HG02840 (cell line): ENCODE data around the gene CRYBB2.
"Not testable (repeated sequence)": the region's sequence is repeated elsewhere in the genome, so short reads cannot be mapped to it uniquely, and the experiment has no call there.

Experiments used
- ATAC-seq: cut with Tn5 transposase; IDR thresholded peaks from one replicate; pipeline ENCODE4 v1.9.1; 2021; ENCODE audit warnings: mild to moderate bottlenecking, moderate library complexity, moderate number of reproducible peaks; ENCODE audit not compliant: unreplicated experiment, low FRiP score

CRYBB2 gene

GRCh38 chr22:25197340-25197739 is 22.1 kb upstream of the CRYBB2 start:
- ATAC-seq, result no peak

DNA sequence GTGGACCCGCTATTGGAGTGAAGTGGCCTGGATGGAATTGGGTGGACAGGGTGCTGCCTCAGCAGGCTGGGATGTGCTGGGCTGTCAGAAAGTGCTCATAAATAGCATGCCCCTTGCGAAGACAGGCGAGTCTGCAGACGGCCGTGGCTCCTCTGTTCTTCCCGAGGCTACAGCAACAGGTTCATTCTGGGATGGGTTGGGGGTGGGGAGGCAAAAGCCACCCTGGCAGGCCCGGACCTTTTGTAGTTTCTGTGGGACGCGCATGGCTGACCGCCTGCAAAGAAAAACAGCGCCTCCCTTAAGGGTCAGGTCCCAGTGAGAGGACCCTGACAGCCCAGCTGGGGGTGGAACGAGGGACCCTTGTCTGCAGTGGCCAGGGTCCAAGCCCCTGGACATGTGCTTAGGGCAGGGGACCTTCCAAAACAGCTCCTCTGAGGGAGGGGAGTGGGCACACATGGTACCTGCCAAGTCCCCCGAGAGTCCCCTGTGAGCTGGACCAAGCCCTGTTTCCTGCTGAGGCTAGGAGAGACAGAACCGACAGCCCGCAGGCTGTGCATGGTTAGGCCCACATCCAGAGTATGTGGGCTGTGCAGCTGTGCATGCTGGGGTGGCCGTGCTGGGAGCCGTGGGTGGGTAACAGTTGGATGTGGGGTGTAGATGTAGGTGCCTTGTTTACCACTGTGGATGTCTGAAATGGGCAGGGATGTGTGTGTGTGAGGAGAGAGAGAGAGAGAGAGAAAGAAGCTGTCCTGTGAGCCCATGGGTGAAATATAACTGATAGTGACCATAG is 19.5 kb upstream of the CRYBB2 start, which contains the start of gene CRYBB3:
Gene CRYBB3 (plus strand): TSS at position 128 of the 790 bp plus-strand sequence. CDS start 1,539 bp downstream, outside the sequence.
- ATAC-seq, result no peak

DNA sequence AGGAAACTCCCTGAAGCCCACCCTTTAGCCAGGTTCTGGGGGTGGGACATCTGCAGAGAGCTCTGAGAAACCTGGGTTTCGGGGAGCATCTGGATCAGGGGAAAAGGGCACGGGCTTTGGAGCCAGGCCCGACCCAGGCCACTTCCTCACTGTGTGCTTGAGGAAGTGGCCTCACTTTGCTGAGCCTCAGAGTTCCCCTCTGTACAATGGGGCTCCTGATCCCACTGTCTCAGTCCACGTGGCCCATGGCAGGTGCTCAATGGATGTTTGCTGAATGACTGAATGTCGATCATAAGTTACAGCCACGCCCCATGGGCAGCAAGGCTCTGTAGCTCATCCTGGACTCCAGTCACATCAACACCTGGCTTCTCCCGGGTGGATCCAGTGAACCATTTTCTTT is 18.5 kb upstream of the CRYBB2 start:
- no peak for ATAC-seq

- no peak for ATAC-seq
Observed at GRCh38 chr22:25201557-25202273, 17.7 kb upstream of the CRYBB2 start.

DNA sequence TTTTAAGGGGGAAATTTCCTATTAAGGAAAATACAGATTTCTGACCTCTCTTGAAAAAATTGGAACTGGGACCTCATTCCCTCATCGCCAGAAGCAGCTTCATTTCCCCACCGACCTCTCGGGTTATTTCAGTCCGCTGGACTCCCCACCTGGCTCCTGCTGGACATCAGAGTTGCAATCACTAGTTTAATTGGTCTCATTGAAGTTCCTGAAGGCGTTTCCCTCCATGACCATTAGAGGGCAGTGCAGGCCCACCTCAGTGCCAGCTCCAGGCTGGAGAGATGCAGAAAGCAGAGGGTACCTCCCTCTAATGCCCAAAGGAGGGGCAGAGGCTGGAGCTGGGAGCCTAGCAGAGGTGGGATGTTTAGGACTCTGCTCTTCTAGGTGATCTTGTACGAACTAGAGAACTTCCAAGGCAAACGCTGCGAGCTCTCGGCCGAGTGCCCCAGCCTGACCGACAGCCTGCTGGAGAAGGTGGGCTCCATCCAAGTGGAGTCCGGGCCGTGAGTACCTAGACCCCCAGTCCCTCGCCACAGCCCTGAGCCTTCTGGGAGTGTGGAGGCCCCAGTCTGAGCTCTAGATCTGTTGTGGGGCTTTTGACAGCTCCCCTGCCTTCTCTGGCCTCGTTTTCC is 17.0 kb upstream of the CRYBB2 start:
- ATAC-seq, result no peak

DNA sequence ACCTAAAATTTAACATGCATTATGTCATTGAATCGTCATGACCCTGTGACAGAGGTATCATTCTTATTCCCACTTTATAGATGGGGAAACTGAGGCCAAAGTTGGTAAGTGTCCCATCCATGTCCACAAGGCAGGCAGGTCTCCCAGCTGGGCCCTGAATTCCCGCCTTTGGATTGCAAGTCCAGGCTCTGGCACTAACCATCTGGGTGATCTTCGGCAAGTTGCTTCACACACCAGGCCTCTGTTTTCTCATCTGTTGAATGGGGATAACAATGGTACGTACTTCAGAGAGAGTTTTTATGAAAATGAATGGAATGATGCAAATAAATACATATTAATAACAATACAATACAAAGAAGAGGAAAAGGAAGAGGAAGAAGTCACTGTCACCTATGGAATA is 16.4 kb upstream of the CRYBB2 start:
- ATAC-seq, result no peak

GRCh38 chr22:25204547-25204946 is 14.9 kb upstream of the CRYBB2 start:
- ATAC-seq, result not testable (repeated sequence)

DNA sequence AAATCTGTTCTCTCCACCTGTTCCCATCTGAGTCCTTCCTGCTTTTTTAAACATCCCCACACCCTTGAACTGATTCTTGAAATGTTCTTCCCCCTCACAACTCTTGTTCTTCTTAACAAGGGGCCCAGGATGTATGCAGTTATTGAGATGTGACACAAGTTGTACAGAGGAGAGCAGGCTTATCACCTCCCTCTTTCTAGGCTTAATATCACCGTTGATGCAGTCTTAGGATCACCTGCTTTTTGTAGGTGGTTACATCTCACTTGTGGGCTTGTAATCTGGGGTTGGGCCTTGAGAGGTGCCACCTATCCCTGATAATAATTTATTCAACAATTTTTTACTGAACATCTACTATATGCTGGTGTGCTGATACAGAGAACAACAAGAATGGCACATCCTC is 13.6 kb upstream of the CRYBB2 start:
- ATAC-seq, result no peak

DNA sequence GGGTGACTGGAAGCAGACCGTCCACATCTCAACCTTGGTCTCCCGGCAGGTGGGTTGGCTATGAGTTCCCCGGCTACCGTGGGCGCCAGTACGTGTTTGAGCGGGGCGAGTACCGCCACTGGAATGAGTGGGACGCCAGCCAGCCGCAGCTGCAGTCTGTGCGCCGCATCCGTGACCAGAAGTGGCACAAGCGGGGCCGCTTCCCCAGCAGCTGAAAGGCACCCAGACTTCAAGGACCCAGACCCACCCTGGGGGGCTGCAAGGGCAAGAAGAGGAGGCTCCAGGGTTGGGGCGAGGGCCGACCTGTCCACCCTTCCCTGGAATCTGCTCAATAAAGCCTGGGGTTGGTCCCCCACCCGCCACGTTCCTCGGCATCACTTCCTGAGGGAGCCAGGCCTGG is 12.4 kb upstream of the CRYBB2 start:
- no peak for ATAC-seq

- no peak for ATAC-seq
Observed at GRCh38 chr22:25207553-25208157, 11.8 kb upstream of the CRYBB2 start.

GRCh38 chr22:25208328-25208727 is 11.1 kb upstream of the CRYBB2 start:
- no peak for ATAC-seq

GRCh38 chr22:25208743-25209505 is 10.5 kb upstream of the CRYBB2 start:
- ATAC-seq, result no peak

DNA sequence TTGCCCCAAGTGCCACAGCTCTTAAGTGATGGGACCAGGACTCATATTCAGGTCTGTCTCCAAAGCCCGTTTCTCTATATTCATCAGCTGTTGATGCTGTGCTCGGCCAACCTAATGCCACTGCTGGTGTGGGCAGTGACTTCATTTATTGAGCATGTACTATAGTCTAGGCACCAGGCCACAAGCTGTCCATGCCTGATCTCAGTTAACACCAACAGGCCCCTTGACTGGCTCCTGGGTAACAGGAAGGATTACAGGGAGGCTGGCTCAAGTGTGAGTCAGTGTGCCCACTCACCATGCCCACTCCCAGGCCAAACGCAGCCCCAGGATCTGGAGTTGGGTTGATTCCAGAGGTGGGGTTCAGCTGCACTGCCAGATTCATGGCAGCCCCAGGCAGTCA is 8.6 kb upstream of the CRYBB2 start:
- ATAC-seq, result no peak

- ATAC-seq, result no peak
Observed at GRCh38 chr22:25212337-25212736, 7.1 kb upstream of the CRYBB2 start.

DNA sequence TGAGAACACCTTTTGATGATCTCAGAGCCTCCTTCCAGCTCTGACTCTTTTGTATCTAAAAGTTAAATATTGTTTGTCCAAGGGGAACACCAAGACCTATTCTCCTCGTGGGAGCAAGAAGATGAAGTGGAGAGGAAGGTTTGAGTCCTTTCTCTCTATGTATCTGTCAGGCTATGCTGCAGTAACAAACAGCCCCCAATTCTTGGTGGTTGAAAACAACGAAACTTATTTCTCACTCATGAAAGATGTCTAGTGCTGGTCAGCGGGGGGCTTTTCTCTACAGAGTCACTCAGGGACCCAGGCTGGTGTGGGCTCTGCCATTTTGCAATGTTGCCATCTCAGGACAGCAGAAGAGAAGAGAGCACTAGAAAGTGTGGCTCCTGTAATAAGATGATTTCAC is 6.2 kb upstream of the CRYBB2 start:
- ATAC-seq, result no peak

GRCh38 chr22:25216230-25216629 is 3.2 kb upstream of the CRYBB2 start:
- ATAC-seq, result no peak

DNA sequence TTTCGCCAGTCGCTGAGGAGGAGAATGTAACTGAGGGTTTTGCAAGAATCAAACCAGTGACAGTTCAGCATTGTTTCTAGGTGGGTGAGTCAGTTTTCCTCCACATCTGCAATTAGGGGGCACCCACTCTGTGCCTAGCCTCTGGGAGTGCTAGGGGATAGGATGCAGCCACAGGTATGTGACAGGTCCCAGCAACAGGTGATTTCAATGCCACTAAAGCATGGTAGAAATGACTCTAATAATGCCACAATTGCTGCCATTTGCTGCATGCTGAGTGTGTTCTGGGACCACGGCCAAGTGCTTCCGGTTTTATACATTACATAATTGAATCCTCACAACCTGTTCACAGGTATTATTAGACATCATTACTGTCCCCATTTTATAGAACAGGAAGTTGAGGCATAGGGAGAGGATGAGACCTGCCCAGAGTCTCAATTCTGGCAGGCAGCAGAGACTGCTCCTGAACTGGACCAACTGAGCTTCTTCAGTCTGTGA is 556 bp downstream of the CRYBB2 start:
- ATAC-seq, result no peak

GRCh38 chr22:25221790-25222189 is 2.4 kb downstream of the CRYBB2 start:
- no peak for ATAC-seq

GRCh38 chr22:25223269-25223850 is 3.9 kb downstream of the CRYBB2 start:
- no peak for ATAC-seq

DNA sequence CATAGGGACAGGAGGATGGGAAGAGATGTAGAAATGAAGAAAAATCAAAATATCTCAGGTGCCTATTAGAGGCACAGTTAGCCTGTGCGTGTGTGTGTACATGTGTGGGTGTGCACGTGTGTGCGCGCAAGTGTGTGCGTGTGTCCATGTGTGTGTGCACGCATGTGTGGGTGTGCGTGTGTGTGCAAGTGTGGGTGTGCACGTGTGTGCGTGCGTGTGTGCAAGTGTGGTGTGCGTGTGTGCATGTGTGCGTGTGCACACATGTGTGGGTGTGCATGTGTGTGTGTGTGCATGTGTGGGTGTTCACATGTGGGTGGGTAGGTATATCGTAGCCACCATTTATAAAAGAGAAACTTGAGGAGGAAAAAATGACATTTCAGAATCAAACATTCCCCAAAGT is 9.4 kb downstream of the CRYBB2 start:
- no peak for ATAC-seq
